Gastrocnemius medialis (tissue), 4 donors: ENCODE measurements around the gene KIAA1549. TPM values are rescaled to one million over a fixed set of nuclear protein-coding genes. Genes with fewer than 3 reads are reported as not detected.

ENCODE experiments used
- ATAC-seq, 2 donors: fragments of 150-250 bp; one replicate each; pipeline ENCODE4 v1.9.1; 2016
- DNase-seq, 2 donors: peaks; one replicate each; pipeline ENCODE4 v3.0.0-alpha.2; 2019
- H3K27ac ChIP-seq, 4 donors: fragments of 200-600 bp; sonication (generic); 1 replicate in 1 of 4; 2 replicates in 3 of 4; pipeline ENCODE4 v1.5.1; 2016 to 2018; ENCODE audit warnings: mild to moderate bottlenecking in 2 of 4, moderate library complexity in 1 of 4
- H3K27me3 ChIP-seq, 3 donors: fragments of 200-600 bp; sonication (generic) in 2 of 3; 1 replicate in 1 of 3; 2 replicates in 2 of 3; pipeline versions ENCODE4 v1.5.1 to v1.6.0; 2016 to 2019; ENCODE audit warnings: mild to moderate bottlenecking in 1 of 3, moderate library complexity in 1 of 3
- H3K36me3 ChIP-seq, 2 donors: fragments of 200-600 bp; sonication (generic) in 1 of 2; one replicate each; pipeline ENCODE4 v1.5.1; 2017 to 2018
- H3K4me1 ChIP-seq, 2 donors: fragments of 200-600 bp; sonication (generic) in 1 of 2; one replicate each; pipeline ENCODE4 v1.5.1; 2016 to 2017; ENCODE audit warnings: mild to moderate bottlenecking in 2 of 2
- H3K4me3 ChIP-seq, 4 donors: fragments of 200-600 bp; sonication (generic) in 3 of 4; 1 replicate in 1 of 4; 2 replicates in 3 of 4; pipeline ENCODE4 v1.5.1; 2016 to 2019; ENCODE audit warnings: mild to moderate bottlenecking in 2 of 4
- H3K9me3 ChIP-seq, 3 donors: fragments of 200-600 bp; sonication (generic) in 2 of 3; 1 replicate in 1 of 3; 2 replicates in 2 of 3; pipeline ENCODE4 v1.5.1; 2016 to 2019
- CTCF ChIP-seq, 5 experiments: fragments of 450-650 bp in 3 of 5; fragments of 200-600 bp in 2 of 5; sonication (generic) in 2 of 5; IDR thresholded peaks in 4 of 5; conservative IDR thresholded peaks in 1 of 5; 1 replicate in 4 of 5; 2 replicates in 1 of 5; pipeline ENCODE4 v1.5.1; 2016 to 2019; ENCODE audit warnings: antibody characterized with exemption in 5 of 5, mild to moderate bottlenecking in 3 of 5, moderate library complexity in 3 of 5
- POLR2A ChIP-seq, 2 donors: fragments of 450-650 bp; IDR thresholded peaks; one replicate each; pipeline ENCODE4 v1.6.1; 2017; ENCODE audit warnings: antibody characterized with exemption in 2 of 2, mild to moderate bottlenecking in 2 of 2, moderate library complexity in 2 of 2
- in situ Hi-C, 4 donors: fragments of 200-750 bp; cut with MboI; loops; one replicate each; pipeline versions ENCODE4 v1.15.0 to v1.8.0; 2017; ENCODE audit warnings: low sequenced_read_pairs in 4 of 4
- intact Hi-C: fragments of 100-400 bp; cut with DNase I; formaldehyde crosslinking; loops from one replicate; pipeline ENCODE4 v1.15.1; 2023; ENCODE audit warnings: low total_unique reads
- total RNA-seq, 4 donors: library from RNA; depleted of rRNA; stranded (reverse); fragments of >200 nt; gene quantifications; one replicate each; pipeline versions ENCODE4 v1.1.0 to v1.2.3, GENCODE V29; 2016

Gene KIAA1549
- total RNA-seq, 4 donors from 2014 or later = 0.55 to 0.87 (median 0.75) TPM

GRCh38 chr7:138916731-138917130 lies 64.5 kb downstream of the KIAA1549 start:
- in situ Hi-C loops (no loop called here), intact Hi-C loops (no loop called here)
- Histone ChIP-seq H3K27me3 (no peaks in the 10 kb centered on the region), H3K27ac (no peak overlapping the region), H3K4me1 (no peaks in the 10 kb centered on the region), H3K9me3 (no peaks in the 10 kb centered on the region), H3K36me3 (no peaks in the 10 kb centered on the region), H3K4me3 (no peak overlapping the region)
- no peak for DNase-seq
- TF ChIP-seq POLR2A (IDR thresholded peaks at IDR 0.05) = no peak
- TF ChIP-seq CTCF (IDR thresholded peaks at IDR 0.05 in 4 of 5, conservative IDR thresholded peaks at IDR 0.05 in 1 of 5) = no peak
- no peak for ATAC-seq

- TF ChIP-seq POLR2A (IDR thresholded peaks at IDR 0.05) (no peak), CTCF (IDR thresholded peaks at IDR 0.05 in 4 of 5, conservative IDR thresholded peaks at IDR 0.05 in 1 of 5) (no peak)
- no peak for ATAC-seq
- no peaks in the 10 kb centered on the region for H3K27me3 ChIP-seq
These were observed 64.9 kb downstream of the KIAA1549 start for GRCh38 chr7:138916275-138916674.

GRCh38 chr7:138913783-138914182 lies 67.4 kb downstream of the KIAA1549 start:
- H3K27ac ChIP-seq = no peak overlapping the region
- ATAC-seq (no peak), DNase-seq (no peak)
- H3K27me3 ChIP-seq = no peaks in the 10 kb centered on the region
- H3K9me3 ChIP-seq = no peaks in the 10 kb centered on the region
- H3K4me3 ChIP-seq = no peak overlapping the region
- intact Hi-C loops (no loop called here), in situ Hi-C loops (no loop called here)
- no peaks in the 10 kb centered on the region for H3K4me1 ChIP-seq
- TF ChIP-seq POLR2A (IDR thresholded peaks at IDR 0.05) = no peak
- no peak for TF ChIP-seq CTCF (IDR thresholded peaks at IDR 0.05 in 4 of 5, conservative IDR thresholded peaks at IDR 0.05 in 1 of 5)
- no peaks in the 10 kb centered on the region for H3K36me3 ChIP-seq

More at GRCh38 chr7:138916275-138916674, 64.9 kb downstream of the KIAA1549 start:
- no peak overlapping the region for H3K4me3 ChIP-seq
- no peak overlapping the region for H3K27ac ChIP-seq
- H3K4me1 ChIP-seq = no peaks in the 10 kb centered on the region
- H3K36me3 ChIP-seq = no peaks in the 10 kb centered on the region
- intact Hi-C loops (no loop called here), in situ Hi-C loops (no loop called here)
- DNase-seq = no peak
- no peaks in the 10 kb centered on the region for H3K9me3 ChIP-seq

- no peaks in the 10 kb centered on the region for H3K27me3 ChIP-seq
- no peaks in the 10 kb centered on the region for H3K4me1 ChIP-seq
- ATAC-seq (no peak), DNase-seq (no peak)
- intact Hi-C loops = no loop called here
- in situ Hi-C loops = no loop called here
- no peak overlapping the region for H3K27ac ChIP-seq
- no peak overlapping the region for H3K4me3 ChIP-seq
- TF ChIP-seq POLR2A (IDR thresholded peaks at IDR 0.05) (no peak), CTCF (IDR thresholded peaks at IDR 0.05 in 4 of 5, conservative IDR thresholded peaks at IDR 0.05 in 1 of 5) (no peak)
- no peaks in the 10 kb centered on the region for H3K9me3 ChIP-seq
- H3K36me3 ChIP-seq = no peaks in the 10 kb centered on the region
These were observed 70.2 kb downstream of the KIAA1549 start for GRCh38 chr7:138911007-138911406.

GRCh38 chr7:138907850-138908249 lies 73.3 kb downstream of the KIAA1549 start:
- Histone ChIP-seq H3K27me3 (no peaks in the 10 kb centered on the region), H3K4me3 (no peak overlapping the region), H3K4me1 (no peaks in the 10 kb centered on the region), H3K9me3 (no peaks in the 10 kb centered on the region), H3K27ac (no peak overlapping the region), H3K36me3 (no peaks in the 10 kb centered on the region)
- in situ Hi-C loops (no loop called here), intact Hi-C loops (no loop called here)
- no peak for TF ChIP-seq CTCF (IDR thresholded peaks at IDR 0.05 in 4 of 5, conservative IDR thresholded peaks at IDR 0.05 in 1 of 5)
- TF ChIP-seq POLR2A (IDR thresholded peaks at IDR 0.05) = no peak
- DNase-seq (no peak), ATAC-seq (no peak)
